ENCODE data around the gene LRMDA.

LRMDA gene

GRCh38 chr10:75568450-75569130 is 137.2 kb downstream of the LRMDA start:
- H2AFZ ChIP-seq (ENCODE audit: low read depth, low read length, severe bottlenecking), result no peak overlapping the region
- H3K9ac ChIP-seq (ENCODE audit: low read length), result no peak overlapping the region
- H3K4me3 ChIP-seq (ENCODE audit: insufficient read depth, low read length, poor library complexity, severe bottlenecking), result no peak overlapping the region
- H3K27me3 ChIP-seq (ENCODE audit: low read length), result no peaks in the 10 kb centered on the region
- no peaks in the 10 kb centered on the region for H3K9me3 ChIP-seq (ENCODE audit: insufficient read depth, low read length)
- no peak for TF ChIP-seq EZH2phosphoT487 (conservative IDR thresholded peaks at IDR 0.05; ENCODE audit: low read length)
- no peaks in the 10 kb centered on the region for H4K20me1 ChIP-seq (ENCODE audit: low read depth, low read length)
- no peaks in the 10 kb centered on the region for H3K79me2 ChIP-seq (ENCODE audit: insufficient read depth, low read length)
- H3F3A ChIP-seq (ENCODE audit: insufficient read depth), result no peaks in the 10 kb centered on the region
- no peak overlapping the region for H3K4me2 ChIP-seq (ENCODE audit: low read depth, low read length, poor library complexity, severe bottlenecking)
- H3K27ac ChIP-seq (ENCODE audit: low read depth, low read length), result no peak overlapping the region
- no peaks in the 10 kb centered on the region for H3K9me2 ChIP-seq (replicated peaks; ENCODE audit: insufficient read depth, low read length)
- H3K36me3 ChIP-seq (ENCODE audit: low read length), result no peaks in the 10 kb centered on the region

- H3F3A ChIP-seq (ENCODE audit: insufficient read depth), result no peaks in the 10 kb centered on the region
- H3K4me2 ChIP-seq (ENCODE audit: low read depth, low read length, poor library complexity, severe bottlenecking), result no peak overlapping the region
- H3K9ac ChIP-seq (ENCODE audit: low read length), result no peak overlapping the region
- TF ChIP-seq EZH2phosphoT487 (conservative IDR thresholded peaks at IDR 0.05; ENCODE audit: low read length) (no peak), CTCF (IDR thresholded peaks at IDR 0.05; ENCODE audit: insufficient read depth, low read length, poor library complexity, severe bottlenecking) (no peak)
- H3K4me3 ChIP-seq (ENCODE audit: insufficient read depth, low read length, poor library complexity, severe bottlenecking), result no peak overlapping the region
- no peaks in the 10 kb centered on the region for H3K9me2 ChIP-seq (replicated peaks; ENCODE audit: insufficient read depth, low read length)
- no peaks in the 10 kb centered on the region for H3K36me3 ChIP-seq (ENCODE audit: low read length)
- H3K27me3 ChIP-seq (ENCODE audit: low read length), result no peaks in the 10 kb centered on the region
- no peaks in the 10 kb centered on the region for H3K9me3 ChIP-seq (ENCODE audit: insufficient read depth, low read length)
- H3K27ac ChIP-seq (ENCODE audit: low read depth, low read length), result no peak overlapping the region
- H4K20me1 ChIP-seq (ENCODE audit: low read depth, low read length), result no peaks in the 10 kb centered on the region
- no peak overlapping the region for H2AFZ ChIP-seq (ENCODE audit: low read depth, low read length, severe bottlenecking)
- H3K79me2 ChIP-seq (ENCODE audit: insufficient read depth, low read length), result no peaks in the 10 kb centered on the region
Observed at GRCh38 chr10:75569506-75569905, 138.1 kb downstream of the LRMDA start.

GRCh38 chr10:75572478-75572877 is 141.1 kb downstream of the LRMDA start:
- Histone ChIP-seq H3K27ac (ENCODE audit: low read depth, low read length) (no peak overlapping the region), H3K79me2 (ENCODE audit: insufficient read depth, low read length) (no peaks in the 10 kb centered on the region), H3K36me3 (ENCODE audit: low read length) (no peaks in the 10 kb centered on the region), H3K9me3 (ENCODE audit: insufficient read depth, low read length) (no peaks in the 10 kb centered on the region), H3K9ac (ENCODE audit: low read length) (no peak overlapping the region), H2AFZ (ENCODE audit: low read depth, low read length, severe bottlenecking) (no peak overlapping the region), H3K4me3 (ENCODE audit: insufficient read depth, low read length, poor library complexity, severe bottlenecking) (no peak overlapping the region), H3K9me2 (replicated peaks; ENCODE audit: insufficient read depth, low read length) (no peaks in the 10 kb centered on the region), H3K4me2 (ENCODE audit: low read depth, low read length, poor library complexity, severe bottlenecking) (no peak overlapping the region), H4K20me1 (ENCODE audit: low read depth, low read length) (no peaks in the 10 kb centered on the region), H3K27me3 (ENCODE audit: low read length) (no peaks in the 10 kb centered on the region), H3F3A (ENCODE audit: insufficient read depth) (no peaks in the 10 kb centered on the region)
- TF ChIP-seq EZH2phosphoT487 (conservative IDR thresholded peaks at IDR 0.05; ENCODE audit: low read length), result no peak
- TF ChIP-seq CTCF (IDR thresholded peaks at IDR 0.05; ENCODE audit: insufficient read depth, low read length, poor library complexity, severe bottlenecking), result no peak

GRCh38 chr10:75575940-75576339 is 144.5 kb downstream of the LRMDA start:
- H3K9ac ChIP-seq (ENCODE audit: low read length), result no peak overlapping the region
- TF ChIP-seq EZH2phosphoT487 (conservative IDR thresholded peaks at IDR 0.05; ENCODE audit: low read length), result no peak
- TF ChIP-seq CTCF (IDR thresholded peaks at IDR 0.05; ENCODE audit: insufficient read depth, low read length, poor library complexity, severe bottlenecking), result no peak
- H3K79me2 ChIP-seq (ENCODE audit: insufficient read depth, low read length), result no peaks in the 10 kb centered on the region
- no peaks in the 10 kb centered on the region for H3K9me3 ChIP-seq (ENCODE audit: insufficient read depth, low read length)
- no peak overlapping the region for H2AFZ ChIP-seq (ENCODE audit: low read depth, low read length, severe bottlenecking)
- no peaks in the 10 kb centered on the region for H3K9me2 ChIP-seq (replicated peaks; ENCODE audit: insufficient read depth, low read length)
- no peak overlapping the region for H3K4me3 ChIP-seq (ENCODE audit: insufficient read depth, low read length, poor library complexity, severe bottlenecking)
- H3F3A ChIP-seq (ENCODE audit: insufficient read depth), result no peaks in the 10 kb centered on the region
- H4K20me1 ChIP-seq (ENCODE audit: low read depth, low read length), result no peaks in the 10 kb centered on the region
- no peak overlapping the region for H3K4me2 ChIP-seq (ENCODE audit: low read depth, low read length, poor library complexity, severe bottlenecking)
- no peaks in the 10 kb centered on the region for H3K36me3 ChIP-seq (ENCODE audit: low read length)
- no peaks in the 10 kb centered on the region for H3K27me3 ChIP-seq (ENCODE audit: low read length)
- no peak overlapping the region for H3K27ac ChIP-seq (ENCODE audit: low read depth, low read length)

Data from SU-DHL-6 (cell line).